ENCODE measurements around the gene CYP27B1.
"Not testable (repeated sequence)": the region's sequence is repeated elsewhere in the genome, so short reads cannot be mapped to it uniquely, and the experiment has no call there.

GRCh38 chr12:57774634-57775033, 7.8 kb upstream of the CYP27B1 start:
- not testable (repeated sequence) for TF ChIP-seq CTCF, POLR2A (IDR thresholded peaks at IDR 0.05)
